Measurements from ENCODE around the gene UVRAG.

UVRAG gene

GRCh38 chr11:75980031-75980430, 165.0 kb downstream of the UVRAG start:
- TF ChIP-seq, protein P1, sequence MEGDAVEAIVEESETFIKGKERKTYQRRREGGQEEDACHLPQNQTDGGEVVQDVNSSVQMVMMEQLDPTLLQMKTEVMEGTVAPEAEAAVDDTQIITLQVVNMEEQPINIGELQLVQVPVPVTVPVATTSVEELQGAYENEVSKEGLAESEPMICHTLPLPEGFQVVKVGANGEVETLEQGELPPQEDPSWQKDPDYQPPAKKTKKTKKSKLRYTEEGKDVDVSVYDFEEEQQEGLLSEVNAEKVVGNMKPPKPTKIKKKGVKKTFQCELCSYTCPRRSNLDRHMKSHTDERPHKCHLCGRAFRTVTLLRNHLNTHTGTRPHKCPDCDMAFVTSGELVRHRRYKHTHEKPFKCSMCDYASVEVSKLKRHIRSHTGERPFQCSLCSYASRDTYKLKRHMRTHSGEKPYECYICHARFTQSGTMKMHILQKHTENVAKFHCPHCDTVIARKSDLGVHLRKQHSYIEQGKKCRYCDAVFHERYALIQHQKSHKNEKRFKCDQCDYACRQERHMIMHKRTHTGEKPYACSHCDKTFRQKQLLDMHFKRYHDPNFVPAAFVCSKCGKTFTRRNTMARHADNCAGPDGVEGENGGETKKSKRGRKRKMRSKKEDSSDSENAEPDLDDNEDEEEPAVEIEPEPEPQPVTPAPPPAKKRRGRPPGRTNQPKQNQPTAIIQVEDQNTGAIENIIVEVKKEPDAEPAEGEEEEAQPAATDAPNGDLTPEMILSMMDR (IDR thresholded peaks at IDR 0.05; ENCODE audit: control insufficient read depth, extremely low read depth, insufficient read depth): no peak
- DNase-seq (ENCODE audit: low read depth): no peak
- no peak overlapping the region for H3K4me3 ChIP-seq (ENCODE audit: low read depth, low read length)

- H3K4me3 ChIP-seq (ENCODE audit: low read depth, low read length): no peak overlapping the region
These were observed 166.5 kb downstream of the UVRAG start for GRCh38 chr11:75981546-75981945.

DNA sequence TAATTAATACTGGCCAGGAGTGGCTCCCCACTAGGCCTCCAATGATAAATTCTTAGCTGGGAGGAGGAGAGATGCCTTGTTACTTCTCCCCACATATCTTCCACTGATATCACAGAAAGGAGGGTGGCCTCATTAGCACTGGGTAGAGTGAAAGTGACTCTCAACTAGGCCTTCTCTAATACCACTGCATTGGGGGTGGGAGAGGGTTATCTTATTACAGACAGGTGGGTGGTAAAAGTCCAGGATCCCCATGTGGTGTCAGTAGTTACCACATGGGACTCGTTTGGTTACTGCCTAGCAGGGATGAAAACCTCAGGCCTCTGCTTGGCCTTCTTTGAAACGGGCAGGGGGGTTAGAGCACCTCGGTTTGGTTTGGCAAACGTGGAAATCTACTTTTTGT, 167.3 kb downstream of the UVRAG start:
- H3K4me3 ChIP-seq (ENCODE audit: low read depth, low read length): no peak overlapping the region
- DNase-seq (ENCODE audit: low read depth): no peak
- TF ChIP-seq, protein P1 (IDR thresholded peaks at IDR 0.05; ENCODE audit: control insufficient read depth, extremely low read depth, insufficient read depth): no peak

More at GRCh38 chr11:75981546-75981945, 166.5 kb downstream of the UVRAG start:
- DNase-seq (ENCODE audit: low read depth): no peak
- TF ChIP-seq, protein P1 (IDR thresholded peaks at IDR 0.05; ENCODE audit: control insufficient read depth, extremely low read depth, insufficient read depth): no peak

- no peak overlapping the region for H3K4me3 ChIP-seq (ENCODE audit: low read depth, low read length)
- no peak for DNase-seq (ENCODE audit: low read depth)
- TF ChIP-seq, protein P1 (IDR thresholded peaks at IDR 0.05; ENCODE audit: control insufficient read depth, extremely low read depth, insufficient read depth): no peak
These were observed 172.0 kb downstream of the UVRAG start for GRCh38 chr11:75986966-75987365.

DNA sequence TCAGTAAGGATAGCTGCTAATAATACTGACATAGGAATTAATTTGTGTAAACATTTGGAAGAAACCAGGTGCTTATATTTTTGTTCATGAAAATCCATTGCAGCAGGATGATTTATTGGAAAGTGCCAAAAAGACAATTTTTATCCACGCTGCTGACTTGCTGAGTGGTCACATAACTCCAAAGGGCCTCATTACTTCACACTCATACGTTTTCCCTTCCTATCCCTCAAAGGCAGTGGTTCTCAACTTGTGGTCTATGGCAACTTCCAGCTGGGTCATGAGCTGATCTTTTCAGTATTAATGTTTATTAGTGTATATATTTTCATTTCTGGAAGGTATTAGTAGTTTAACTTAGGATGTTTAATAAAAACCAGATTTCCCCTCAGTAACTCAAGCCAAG, 178.1 kb downstream of the UVRAG start:
- TF ChIP-seq, protein P1 (IDR thresholded peaks at IDR 0.05; ENCODE audit: control insufficient read depth, extremely low read depth, insufficient read depth): no peak
- no peak for DNase-seq (ENCODE audit: low read depth)
- no peak overlapping the region for H3K4me3 ChIP-seq (ENCODE audit: low read depth, low read length)

DNA sequence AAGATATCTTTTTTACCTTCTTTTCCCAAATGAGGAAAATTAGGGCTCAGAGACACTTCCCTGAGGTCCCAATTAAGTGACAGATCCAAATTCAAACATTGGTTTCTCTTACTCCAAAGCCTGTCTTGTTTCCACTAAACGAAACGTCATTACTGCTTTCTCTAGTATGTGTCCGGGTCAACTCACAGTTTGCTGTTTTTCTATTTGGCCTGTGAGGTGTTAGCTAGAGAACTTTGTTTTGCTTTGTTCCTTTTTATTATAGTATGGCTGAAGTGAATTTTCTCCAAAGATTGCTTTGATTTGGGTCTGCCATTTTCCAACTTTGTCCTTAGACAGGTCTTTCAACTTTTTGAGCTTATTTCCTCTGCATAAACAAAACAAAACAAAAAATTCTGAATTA, 179.6 kb downstream of the UVRAG start:
- no peak overlapping the region for H3K4me3 ChIP-seq (ENCODE audit: low read depth, low read length)
- no peak for DNase-seq (ENCODE audit: low read depth)
- TF ChIP-seq, protein P1 (IDR thresholded peaks at IDR 0.05; ENCODE audit: control insufficient read depth, extremely low read depth, insufficient read depth): no peak

All from LNCaP clone FGC (cell line).